Mesothelial cell of epicardium (in vitro differentiated cells): ENCODE measurements around the gene ALOXE3. TPM values are rescaled to one million over a fixed set of nuclear protein-coding genes. Genes with fewer than 3 reads are reported as not detected.

Experiments used
- DNase-seq, 2 experiments: peaks; one replicate each; pipeline ENCODE4 v3.0.0; 2021; ENCODE audit warnings: low spot score in 2 of 2; ENCODE audit not compliant: unreplicated experiment in 2 of 2
- H3K27ac Mint-ChIP-seq: 2 replicates; pipeline ENCODE4 v1.8.0; 2021; ENCODE audit warnings: mixed read lengths
- H3K27me3 Mint-ChIP-seq: 2 replicates; pipeline ENCODE4 v1.8.0; 2021; ENCODE audit warnings: low read depth, mixed read lengths
- H3K36me3 Mint-ChIP-seq: 2 replicates; pipeline ENCODE4 v1.8.0; 2021; ENCODE audit warnings: mixed read lengths
- H3K4me1 Mint-ChIP-seq: 2 replicates; pipeline ENCODE4 v1.8.0; 2021; ENCODE audit warnings: mixed read lengths
- H3K4me3 Mint-ChIP-seq: 2 replicates; pipeline ENCODE4 v1.8.0; 2021; ENCODE audit warnings: mild to moderate bottlenecking, moderate library complexity, mixed read lengths
- H3K9me3 Mint-ChIP-seq: 2 replicates; pipeline ENCODE4 v1.8.0; 2021; ENCODE audit warnings: mixed read lengths
- total RNA-seq: library from RNA; stranded (reverse); gene quantifications from 3 replicates; pipeline ENCODE4 v1.2.1, GENCODE V29; 2021
- TF ChIP-seq, protein P1 (sequence below): fragments of 200-600 bp; sonication (generic); IDR thresholded peaks from one replicate; pipeline ENCODE4 v1.5.0; 2021; ENCODE audit warnings: antibody characterized with exemption; ENCODE audit not compliant: unreplicated experiment

The ALOXE3 gene
- total RNA-seq, 1 donor from 2014 or later = 0.09 TPM

DNA sequence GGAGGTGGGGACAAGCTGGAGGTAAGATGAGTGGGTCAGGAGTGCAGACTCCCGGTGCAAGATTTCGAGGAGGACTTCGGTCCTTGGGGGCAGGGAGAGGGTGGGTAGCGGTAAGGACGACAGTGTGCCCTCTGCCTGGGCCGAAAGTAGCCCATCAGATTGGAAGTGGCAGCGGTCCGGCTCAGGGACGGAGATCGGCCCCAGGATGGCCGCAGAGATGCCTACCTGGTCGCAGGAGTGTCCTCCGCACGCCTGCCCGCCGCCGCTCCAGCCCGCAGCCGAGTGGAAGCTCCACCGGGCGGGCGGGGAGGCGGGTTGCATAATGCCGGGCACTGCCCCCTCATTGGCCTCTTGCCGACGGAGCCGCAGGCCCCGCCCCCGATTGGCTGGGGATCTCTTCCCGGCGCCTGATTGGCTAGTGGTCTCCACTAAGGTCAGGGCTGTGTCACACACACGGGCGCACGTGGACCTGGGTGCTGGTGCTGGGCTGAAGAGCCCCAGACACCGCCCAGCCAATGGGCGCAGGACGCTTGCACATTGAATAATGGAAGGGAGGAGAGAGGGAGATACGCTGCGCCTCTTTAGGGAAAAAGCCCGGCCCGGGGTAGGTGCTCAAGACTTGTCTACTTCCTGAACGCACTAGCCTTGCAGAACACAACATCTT, 33.9 kb upstream of the ALOXE3 start, which contains the start of gene PER1:
TSS of gene PER1 (minus strand) at position 293 of the 664 bp plus-strand sequence. CDS start 1,698 bp downstream, outside the sequence.
- H3K27ac Mint-ChIP-seq = no peak within 1 kb of the TSS
- peaks cover 23% of the 10 kb centered on the region for H3K4me1 Mint-ChIP-seq
- H3K9me3 Mint-ChIP-seq = no peaks in the 10 kb centered on the region
- H3K4me3 Mint-ChIP-seq = peak within 1 kb of the TSS; percentile 91
- TF ChIP-seq, protein P1, sequence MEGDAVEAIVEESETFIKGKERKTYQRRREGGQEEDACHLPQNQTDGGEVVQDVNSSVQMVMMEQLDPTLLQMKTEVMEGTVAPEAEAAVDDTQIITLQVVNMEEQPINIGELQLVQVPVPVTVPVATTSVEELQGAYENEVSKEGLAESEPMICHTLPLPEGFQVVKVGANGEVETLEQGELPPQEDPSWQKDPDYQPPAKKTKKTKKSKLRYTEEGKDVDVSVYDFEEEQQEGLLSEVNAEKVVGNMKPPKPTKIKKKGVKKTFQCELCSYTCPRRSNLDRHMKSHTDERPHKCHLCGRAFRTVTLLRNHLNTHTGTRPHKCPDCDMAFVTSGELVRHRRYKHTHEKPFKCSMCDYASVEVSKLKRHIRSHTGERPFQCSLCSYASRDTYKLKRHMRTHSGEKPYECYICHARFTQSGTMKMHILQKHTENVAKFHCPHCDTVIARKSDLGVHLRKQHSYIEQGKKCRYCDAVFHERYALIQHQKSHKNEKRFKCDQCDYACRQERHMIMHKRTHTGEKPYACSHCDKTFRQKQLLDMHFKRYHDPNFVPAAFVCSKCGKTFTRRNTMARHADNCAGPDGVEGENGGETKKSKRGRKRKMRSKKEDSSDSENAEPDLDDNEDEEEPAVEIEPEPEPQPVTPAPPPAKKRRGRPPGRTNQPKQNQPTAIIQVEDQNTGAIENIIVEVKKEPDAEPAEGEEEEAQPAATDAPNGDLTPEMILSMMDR = no peak
- DNase-seq = peak; percentile 82 to 89
- peaks cover 11% of the 10 kb centered on the region for H3K36me3 Mint-ChIP-seq
- no peaks in the 10 kb centered on the region for H3K27me3 Mint-ChIP-seq

DNA sequence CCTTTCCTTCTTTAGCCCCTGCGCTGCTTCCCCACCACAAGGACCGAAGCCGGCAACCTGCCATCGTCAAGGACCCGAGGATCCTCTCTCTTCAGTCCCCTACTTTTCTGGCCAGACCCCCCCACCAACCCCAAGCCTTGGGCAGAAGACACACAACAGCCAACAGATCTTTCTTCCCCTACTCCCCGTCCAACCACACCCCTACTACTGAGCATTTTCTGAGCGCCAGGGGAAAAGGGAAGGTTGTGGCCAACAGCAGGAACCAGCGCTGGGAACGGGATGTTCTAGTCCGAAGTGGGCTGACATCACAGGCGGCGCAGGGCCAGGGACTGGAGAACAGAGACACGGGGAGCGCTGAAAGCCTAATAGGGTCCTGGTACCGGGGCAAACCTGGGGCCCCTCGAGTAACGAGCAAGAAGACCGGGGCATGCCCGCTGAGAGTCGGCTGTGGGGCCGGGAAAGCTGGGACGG, 33.4 kb upstream of the ALOXE3 start:
- TF ChIP-seq, protein P1 = no peak
- peak overlapping the region; percentile 91 for H3K4me3 Mint-ChIP-seq
- H3K4me1 Mint-ChIP-seq = peaks cover 23% of the 10 kb centered on the region
- H3K9me3 Mint-ChIP-seq = no peaks in the 10 kb centered on the region
- DNase-seq = peak in 1 of 2 experiments; percentile 69
- peaks cover 15% of the 10 kb centered on the region for H3K36me3 Mint-ChIP-seq
- H3K27ac Mint-ChIP-seq = no peak overlapping the region
- H3K27me3 Mint-ChIP-seq = no peaks in the 10 kb centered on the region

DNA sequence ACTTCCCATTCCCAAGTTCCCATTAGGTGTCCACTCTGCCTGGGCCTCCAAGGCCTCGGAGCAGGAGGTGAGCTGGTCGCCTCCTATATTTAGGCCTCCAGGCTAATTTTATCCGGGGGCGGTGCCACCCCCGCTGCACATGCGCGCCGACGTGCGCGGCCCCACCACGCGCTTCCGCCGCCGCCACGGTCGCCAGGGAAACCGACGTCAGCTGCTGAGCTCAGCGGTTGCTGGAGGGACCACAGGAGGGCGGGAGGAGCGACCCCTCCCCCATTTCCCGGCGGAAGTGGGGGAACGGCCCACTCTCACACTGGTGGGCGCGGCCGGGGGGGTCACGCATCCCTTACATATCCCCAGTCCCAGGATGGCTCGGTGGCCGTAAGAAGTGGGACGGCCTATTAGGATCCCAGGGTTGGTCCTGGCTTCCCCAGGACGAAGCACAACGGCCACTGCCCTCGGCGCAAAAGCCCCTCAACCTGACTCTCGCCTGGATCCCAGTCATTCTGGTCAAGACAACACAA, 32.9 kb upstream of the ALOXE3 start:
- Mint-ChIP-seq H3K4me1 (peaks cover 23% of the 10 kb centered on the region), H3K9me3 (no peaks in the 10 kb centered on the region), H3K4me3 (peak overlapping the region; percentile 91), H3K36me3 (peaks cover 20% of the 10 kb centered on the region), H3K27me3 (no peaks in the 10 kb centered on the region), H3K27ac (no peak overlapping the region)
- DNase-seq = peak; percentile 72 to 81
- TF ChIP-seq, protein P1 = no peak

DNA sequence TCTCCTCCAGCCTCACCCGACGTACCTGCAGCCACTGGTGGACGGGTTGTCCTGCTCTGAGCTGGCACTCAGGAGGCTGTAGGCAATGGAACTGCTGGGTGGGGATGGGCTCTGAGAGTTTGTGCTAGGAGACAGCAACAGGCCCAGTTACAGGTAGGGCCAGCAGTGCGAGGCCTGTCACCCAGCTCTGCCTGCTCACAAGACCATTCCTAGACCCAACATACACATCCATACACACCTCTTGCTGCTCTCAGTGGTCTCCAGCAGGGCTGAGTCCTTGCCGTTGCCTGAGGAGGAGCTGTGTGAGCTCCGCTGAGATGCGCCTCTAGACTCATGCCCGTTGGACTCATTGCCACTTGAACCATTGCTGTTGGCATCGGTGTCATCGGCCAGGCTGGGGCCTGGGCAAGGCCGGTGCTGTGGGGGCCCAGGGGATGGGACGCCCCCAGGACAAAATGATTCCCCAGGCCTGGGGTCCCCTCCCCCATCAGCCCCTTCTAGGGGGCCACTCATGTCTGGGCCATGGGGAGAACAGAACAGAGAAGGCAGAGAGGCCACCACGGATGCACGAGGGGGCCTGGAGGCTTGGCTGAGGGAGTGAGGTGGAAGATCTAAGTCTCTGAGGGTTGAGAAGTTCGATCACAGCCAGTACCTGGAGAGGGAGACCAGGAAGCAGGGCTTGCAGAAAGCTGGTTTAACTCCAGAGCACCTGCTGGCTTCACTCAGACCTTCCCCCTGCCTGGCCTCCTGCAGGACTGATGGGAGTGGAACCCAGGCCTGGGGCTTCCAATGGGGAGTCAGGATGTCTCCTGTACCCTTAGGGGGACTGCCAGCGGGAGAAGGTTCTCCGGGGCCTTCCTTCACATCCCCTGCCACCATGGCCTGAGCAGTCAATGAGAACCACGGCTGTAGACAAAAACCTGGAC, 32.1 kb upstream of the ALOXE3 start:
- H3K36me3 Mint-ChIP-seq = peaks cover 23% of the 10 kb centered on the region
- no peaks in the 10 kb centered on the region for H3K9me3 Mint-ChIP-seq
- no peak overlapping the region for H3K27ac Mint-ChIP-seq
- H3K27me3 Mint-ChIP-seq = no peaks in the 10 kb centered on the region
- H3K4me1 Mint-ChIP-seq = peaks cover 23% of the 10 kb centered on the region
- no peak for DNase-seq
- peak overlapping the region; percentile 91 for H3K4me3 Mint-ChIP-seq
- TF ChIP-seq, protein P1 = no peak

DNA sequence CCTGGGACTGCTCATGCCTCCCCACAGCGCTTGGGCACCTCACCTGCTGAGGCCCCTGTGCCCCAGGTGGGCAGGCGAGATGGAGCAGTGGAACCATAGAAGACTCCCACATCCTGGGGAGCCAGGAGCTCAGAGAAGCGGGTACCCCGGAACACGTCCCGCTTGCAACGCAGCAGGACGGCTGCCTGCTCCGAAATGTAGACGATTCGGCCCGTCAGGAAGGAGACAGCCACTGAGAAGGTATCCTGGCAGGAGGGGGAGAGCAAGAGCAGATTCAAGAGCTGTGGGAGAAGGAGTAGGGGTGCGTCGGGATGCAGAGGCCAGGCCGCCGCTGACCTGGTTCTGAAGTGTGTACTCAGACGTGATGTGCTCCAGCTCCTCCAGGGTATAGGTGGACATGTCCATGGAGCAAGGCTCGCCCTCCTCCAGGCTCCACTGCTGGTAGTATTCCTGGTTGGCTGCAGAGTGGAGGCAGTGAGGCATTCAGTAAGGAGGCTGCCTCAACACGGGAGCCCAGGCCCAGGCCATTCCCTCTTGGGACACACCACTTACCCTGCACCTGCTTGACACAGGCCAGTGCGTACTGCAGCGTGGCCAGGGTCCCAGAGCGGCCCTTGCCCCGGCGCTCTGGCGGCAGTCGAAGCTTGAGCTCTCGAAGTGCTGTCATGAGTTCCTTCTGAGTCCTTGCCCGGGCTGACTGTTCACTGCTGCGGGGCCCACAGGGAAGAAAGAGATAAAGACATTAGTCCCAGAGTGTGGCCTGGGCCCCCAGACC, 31.3 kb upstream of the ALOXE3 start:
- TF ChIP-seq, protein P1 = no peak
- Mint-ChIP-seq H3K27ac (no peak overlapping the region), H3K9me3 (no peaks in the 10 kb centered on the region), H3K4me3 (no peak overlapping the region), H3K36me3 (peaks cover 24% of the 10 kb centered on the region), H3K27me3 (no peaks in the 10 kb centered on the region), H3K4me1 (peaks cover 23% of the 10 kb centered on the region)
- no peak for DNase-seq
